Measurements from ENCODE around the gene VAMP1. TPM values are rescaled to one million over a fixed set of nuclear protein-coding genes. Genes with fewer than 3 reads are reported as not detected.

Gene VAMP1
- total and polyA plus RNA-seq, 8 donors, result 1.7 to 7.5 (median 2.7) TPM

GRCh38 chr12:6461401-6462233 lies 8.9 kb downstream of the VAMP1 start:
- TF ChIP-seq CTCF (IDR thresholded peaks at IDR 0.05), result no peak
- 78 to 85% methylated on average over 15 of the region's 15 CpGs for WGBS, 2 donors
- H3K27ac ChIP-seq, result peak overlapping the region in 2 of 4 donors; percentile 28 to 51
- peaks cover 0 to 68% (median 17%) of the 10 kb centered on the region in 3 donors for H3K36me3 ChIP-seq
- no peaks in the 10 kb centered on the region for H3K27me3 ChIP-seq
- no peak overlapping the region for H3K4me3 ChIP-seq
- no peaks in the 10 kb centered on the region for H3K9me3 ChIP-seq
- intact Hi-C loops (cut with DNase I), result loop anchor here in 1 of 3 donors (5.0 kb wide), 1 partner anchor 34 kb away; no protein-coding TSS in a partner anchor
- H3K4me1 ChIP-seq, result no peaks in the 10 kb centered on the region
- ATAC-seq (peak in 3 of 4 donors; percentile 22 to 72 (median 68)), FAIRE-seq (no peak), DNase-seq (peak in 1 of 6 donors; percentile 64)

- H3K4me1 ChIP-seq, result no peaks in the 10 kb centered on the region
- FAIRE-seq, result no peak
- intact Hi-C loops (cut with DNase I), result loop anchor here in 1 of 3 donors (5.0 kb wide), 1 partner anchor 34 kb away; no protein-coding TSS in a partner anchor
- H3K4me3 ChIP-seq, result no peak overlapping the region
- ATAC-seq, result no peak
- peaks cover 0 to 68% (median 17%) of the 10 kb centered on the region in 3 donors for H3K36me3 ChIP-seq
- WGBS, 2 donors, result 82 to 83% methylated on average over 10 of the region's 10 CpGs
- DNase-seq, result no peak
- no peaks in the 10 kb centered on the region for H3K9me3 ChIP-seq
- no peak for TF ChIP-seq CTCF (IDR thresholded peaks at IDR 0.05)
- H3K27ac ChIP-seq, result peak overlapping the region in 2 of 4 donors; percentile 12 to 35
- no peaks in the 10 kb centered on the region for H3K27me3 ChIP-seq
Observed at GRCh38 chr12:6460751-6461371, 9.6 kb downstream of the VAMP1 start.

- DNase-seq, result no peak
- Histone ChIP-seq H3K36me3 (peaks cover 0 to 71% (median 23%) of the 10 kb centered on the region in 3 donors), H3K27me3 (no peaks in the 10 kb centered on the region), H3K27ac (no peak overlapping the region), H3K4me3 (no peak overlapping the region), H3K4me1 (no peaks in the 10 kb centered on the region), H3K9me3 (no peaks in the 10 kb centered on the region)
- no peak for FAIRE-seq
- 93 to 94% methylated on average over 2 of the region's 2 CpGs for WGBS, 2 donors
- TF ChIP-seq CTCF (IDR thresholded peaks at IDR 0.05), result no peak
- intact Hi-C loops (cut with DNase I), result loop anchor here in 2 of 3 donors (5.0 to 10.0 kb wide), 2 partner anchors 37 to 134 kb away; no protein-coding TSS in a partner anchor
- no peak for ATAC-seq
Observed at GRCh38 chr12:6459004-6459337, 11.5 kb downstream of the VAMP1 start.

- FAIRE-seq (no peak), ATAC-seq (no peak), DNase-seq (peak in 1 of 6 donors; percentile 28)
- WGBS, 2 donors, result 91 to 93% methylated on average over 13 to 14 of the region's 14 CpGs
- intact Hi-C loops (cut with DNase I), result loop anchor here in 2 of 3 donors (5.0 to 10.0 kb wide), 2 partner anchors 36 to 134 kb away; no protein-coding TSS in a partner anchor
- TF ChIP-seq CTCF (IDR thresholded peaks at IDR 0.05), result no peak
- Histone ChIP-seq H3K36me3 (peaks cover 0 to 66% (median 23%) of the 10 kb centered on the region in 3 donors), H3K4me1 (no peaks in the 10 kb centered on the region), H3K27ac (no peak overlapping the region), H3K4me3 (no peak overlapping the region), H3K9me3 (no peaks in the 10 kb centered on the region), H3K27me3 (no peaks in the 10 kb centered on the region)
Observed at GRCh38 chr12:6458281-6459003, 12.0 kb downstream of the VAMP1 start.

Measured in pancreas (tissue), 10 donors.